Measurements from ENCODE around the gene PDLIM7.

Gene PDLIM7

GRCh38 chr5:177523711-177524538 lies 26.5 kb upstream of the PDLIM7 start:
- no peak for DNase-seq

GRCh38 chr5:177520916-177521513 lies 23.6 kb upstream of the PDLIM7 start:
- peak; percentile 5 for DNase-seq

- DNase-seq = no peak
Measured at GRCh38 chr5:177520271-177520670, 22.9 kb upstream of the PDLIM7 start.

GRCh38 chr5:177519463-177520235 lies 22.2 kb upstream of the PDLIM7 start:
- DNase-seq = no peak

GRCh38 chr5:177516601-177517568 lies 19.5 kb upstream of the PDLIM7 start, which contains the start of gene DDX41:
TSS of gene DDX41 (minus strand) at chr5:177516961. CDS start at chr5:177516945, 16 bp downstream.
- DNase-seq = peak; percentile 98

GRCh38 chr5:177515580-177515979 lies 18.2 kb upstream of the PDLIM7 start:
- no peak for DNase-seq

- DNase-seq = no peak
Measured at GRCh38 chr5:177514541-177514940, 17.1 kb upstream of the PDLIM7 start.

- DNase-seq = no peak
Measured at GRCh38 chr5:177513500-177513899, 16.1 kb upstream of the PDLIM7 start.

GRCh38 chr5:177512736-177513380 lies 15.5 kb upstream of the PDLIM7 start:
- no peak for DNase-seq

- no peak for DNase-seq
Measured at GRCh38 chr5:177511796-177512675, 14.6 kb upstream of the PDLIM7 start.

- peak; percentile 20 for DNase-seq
Measured at GRCh38 chr5:177511181-177511580, 13.8 kb upstream of the PDLIM7 start.

- DNase-seq = peak; percentile 99
Measured at GRCh38 chr5:177510567-177511053, 13.2 kb upstream of the PDLIM7 start.

GRCh38 chr5:177509991-177510566 lies 12.7 kb upstream of the PDLIM7 start:
- peak; percentile 36 for DNase-seq

GRCh38 chr5:177509381-177509951 lies 12.1 kb upstream of the PDLIM7 start, which contains the start of gene DOK3:
TSS of gene DOK3 (minus strand) at chr5:177509826. CDS start at chr5:177509540, 286 bp downstream.
- peak; percentile 77 for DNase-seq

- peak; percentile 45 for DNase-seq
Measured at GRCh38 chr5:177508837-177509236, 11.4 kb upstream of the PDLIM7 start.

- DNase-seq = peak; percentile 20
Measured at GRCh38 chr5:177508221-177508611, 10.8 kb upstream of the PDLIM7 start.

GRCh38 chr5:177507596-177508220 lies 10.3 kb upstream of the PDLIM7 start:
- DNase-seq = peak; percentile 51

- peak; percentile 54 for DNase-seq
Measured at GRCh38 chr5:177507165-177507564, 9.8 kb upstream of the PDLIM7 start.

GRCh38 chr5:177505075-177505474 lies 7.7 kb upstream of the PDLIM7 start:
- DNase-seq = no peak
